ENCODE data around the gene MTA3.

Gene MTA3

GRCh38 chr2:42741140-42741539 is 172.7 kb downstream of the MTA3 start:
- no peak overlapping the region for H3K4me3 ChIP-seq (replicated peaks; ENCODE audit: insufficient read depth, low read length)
- no peak overlapping the region for H3K27ac ChIP-seq (replicated peaks)
- H3K27me3 ChIP-seq (ENCODE audit: insufficient read depth, poor library complexity, severe bottlenecking): no peaks in the 10 kb centered on the region
- TF ChIP-seq SPI1 (IDR thresholded peaks at IDR 0.05; ENCODE audit: borderline replicate concordance, low read depth) (no peak), GABPA (IDR thresholded peaks at IDR 0.05; ENCODE audit: low read depth) (no peak), REST (IDR thresholded peaks at IDR 0.05; ENCODE audit: insufficient replicate concordance, low read depth) (no peak)
- DNase-seq (ENCODE audit: low read depth in 1 of 2, low spot score in 1 of 2): no peak

DNA sequence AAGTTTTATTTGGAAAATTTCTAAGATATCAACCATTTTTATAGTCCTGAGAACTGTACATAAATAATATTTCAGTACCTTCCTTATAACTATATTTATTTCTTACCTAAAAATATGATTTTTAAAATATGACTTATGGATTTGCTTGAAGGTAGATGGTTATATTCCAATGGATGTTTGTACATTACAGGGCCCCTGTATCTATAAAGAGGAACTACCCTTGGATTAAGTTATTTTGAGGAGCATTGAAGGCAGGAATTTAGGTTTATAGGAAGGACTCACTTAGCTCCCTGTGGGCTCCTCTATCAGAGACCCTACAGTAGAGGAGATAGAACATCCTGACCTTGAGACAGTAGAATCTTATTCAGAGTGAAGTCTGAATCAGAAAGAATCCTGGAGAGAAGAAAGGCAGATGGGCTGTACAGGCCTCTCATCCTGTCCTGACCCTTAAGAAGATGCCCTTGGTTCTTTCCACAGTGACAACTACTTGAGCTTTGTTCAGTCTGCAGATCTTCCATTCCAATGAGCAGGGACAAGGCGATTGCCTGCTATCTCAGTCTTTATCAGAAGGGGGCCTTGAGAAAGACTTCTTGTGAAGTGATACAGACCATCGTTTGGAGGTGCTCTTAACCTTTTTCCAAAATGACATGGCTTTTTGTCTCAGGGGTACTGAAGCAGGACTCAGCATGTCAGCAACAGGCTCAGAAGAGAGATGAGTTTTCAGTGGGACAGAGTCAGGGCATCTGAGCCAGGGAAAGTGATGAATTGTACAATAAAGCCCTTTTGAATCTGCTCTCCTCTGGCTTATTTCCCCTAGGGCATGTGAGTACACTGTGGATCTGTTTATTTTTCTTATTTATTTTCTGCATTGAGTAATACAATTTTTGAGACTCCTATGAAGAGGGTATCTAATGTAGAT is 174.6 kb downstream of the MTA3 start:
- DNase-seq (ENCODE audit: low read depth in 1 of 2, low spot score in 1 of 2): no peak
- Histone ChIP-seq H3K27me3 (ENCODE audit: insufficient read depth, poor library complexity, severe bottlenecking) (no peaks in the 10 kb centered on the region), H3K4me3 (replicated peaks; ENCODE audit: insufficient read depth, low read length) (no peak overlapping the region), H3K27ac (replicated peaks) (no peak overlapping the region)
- no peak for TF ChIP-seq CTCF (IDR thresholded peaks at IDR 0.05; ENCODE audit: insufficient read depth, low read length)
- TF ChIP-seq REST (IDR thresholded peaks at IDR 0.05; ENCODE audit: insufficient replicate concordance, low read depth): no peak
- no peak for TF ChIP-seq POLR2AphosphoS5 (IDR thresholded peaks at IDR 0.05; ENCODE audit: low read depth)
- TF ChIP-seq GABPA (IDR thresholded peaks at IDR 0.05; ENCODE audit: low read depth): no peak
- no peak for TF ChIP-seq SPI1 (IDR thresholded peaks at IDR 0.05; ENCODE audit: borderline replicate concordance, low read depth)

- no peak for TF ChIP-seq GABPA (IDR thresholded peaks at IDR 0.05; ENCODE audit: low read depth)
- no peak for TF ChIP-seq CTCF (IDR thresholded peaks at IDR 0.05; ENCODE audit: insufficient read depth, low read length)
- TF ChIP-seq REST (IDR thresholded peaks at IDR 0.05; ENCODE audit: insufficient replicate concordance, low read depth): no peak
- no peak for DNase-seq (ENCODE audit: low read depth in 1 of 2, low spot score in 1 of 2)
These were observed 175.2 kb downstream of the MTA3 start for GRCh38 chr2:42743659-42743990.

More at GRCh38 chr2:42743659-42743990, 175.2 kb downstream of the MTA3 start:
- no peaks in the 10 kb centered on the region for H3K27me3 ChIP-seq (ENCODE audit: insufficient read depth, poor library complexity, severe bottlenecking)
- no peak overlapping the region for H3K4me3 ChIP-seq (replicated peaks; ENCODE audit: insufficient read depth, low read length)
- H3K27ac ChIP-seq (replicated peaks): no peak overlapping the region
